ENCODE measurements around the gene PKP4.

- no peak for TF ChIP-seq POLR2A (IDR thresholded peaks at IDR 0.05; ENCODE audit: borderline replicate concordance, extremely low read depth, insufficient read depth, insufficient read length)
- no peak for TF ChIP-seq EZH2phosphoT487 (IDR thresholded peaks at IDR 0.05; ENCODE audit: borderline replicate concordance)
- no peak for TF ChIP-seq EZH2 (IDR thresholded peaks at IDR 0.05)
- TF ChIP-seq CTCF (IDR thresholded peaks at IDR 0.05 in 2 of 3, conservative IDR thresholded peaks at IDR 0.05 in 1 of 3; ENCODE audit: borderline replicate concordance in 1 of 3, insufficient read depth in 1 of 3, low read depth in 2 of 3, low read length in 2 of 3) = no peak
- no peak for TF ChIP-seq REST (IDR thresholded peaks at IDR 0.05; ENCODE audit: low read depth)
- no peak for TF ChIP-seq ZFX (IDR thresholded peaks at IDR 0.05)
- TF ChIP-seq MAX (IDR thresholded peaks at IDR 0.05) = no peak
- TF ChIP-seq TCF7L2 (IDR thresholded peaks at IDR 0.05; ENCODE audit: borderline replicate concordance, extremely low read depth, insufficient read depth, insufficient read length) = no peak
- TF ChIP-seq SP1 (IDR thresholded peaks at IDR 0.05; ENCODE audit: low read depth) = no peak
- TF ChIP-seq ELF1 (IDR thresholded peaks at IDR 0.05; ENCODE audit: borderline replicate concordance, low read depth) = no peak
- TF ChIP-seq RAD21 (IDR thresholded peaks at IDR 0.05; ENCODE audit: low read depth) = no peak
- no peak for TF ChIP-seq ZNF274 (IDR thresholded peaks at IDR 0.05; ENCODE audit: low read depth, low read length)
- TF ChIP-seq SIN3A (IDR thresholded peaks at IDR 0.05; ENCODE audit: low read depth) = no peak
- no peak for TF ChIP-seq FOSL1 (IDR thresholded peaks at IDR 0.05; ENCODE audit: low read depth)
These were observed 172.4 kb downstream of the PKP4 start for GRCh38 chr2:158629116-158629515.

All from HCT116 (cell line).